ENCODE results near the gene HSPB2.
"Not testable (repeated sequence)": the region's sequence is repeated elsewhere in the genome, so short reads cannot be mapped to it uniquely, and the experiment has no call there.

HSPB2 gene

GRCh38 chr11:111912535-111912934 lies at the start of gene HSPB2:
Gene HSPB2, plus strand, starts transcription at chr11:111912734. Its CDS starts 96 bp downstream, at chr11:111912830.
- DNase-seq, result no peak

- no peak for DNase-seq
Observed at GRCh38 chr11:111870113-111870512, 42.4 kb upstream of the HSPB2 start.

- DNase-seq, result no peak
Observed at GRCh38 chr11:111870522-111870885, 42.0 kb upstream of the HSPB2 start.

- peak; percentile 70 for DNase-seq
Observed at GRCh38 chr11:111870886-111871692, 41.4 kb upstream of the HSPB2 start, which contains the start of gene ALG9. Gene ALG9, minus strand, starts transcription at chr11:111871581. Its CDS starts 99 bp downstream, at chr11:111871482.

- peak; percentile 35 for DNase-seq
Observed at GRCh38 chr11:111871693-111872161, 40.8 kb upstream of the HSPB2 start.

GRCh38 chr11:111878385-111878848 lies 34.1 kb upstream of the HSPB2 start:
- peak; percentile 76 for DNase-seq

GRCh38 chr11:111878849-111879636 lies 33.5 kb upstream of the HSPB2 start, which contains the start of the genes CFAP68 and FDXACB1:
Gene CFAP68, plus strand, starts transcription at chr11:111879541. Its CDS starts 20 bp downstream, at chr11:111879561.
Gene FDXACB1, minus strand, starts transcription at chr11:111879165. Its CDS starts 33 bp downstream, at chr11:111879132.
- DNase-seq, result peak; percentile 99

- DNase-seq, result no peak
Observed at GRCh38 chr11:111879637-111879960, 32.9 kb upstream of the HSPB2 start.

- no peak for DNase-seq
Observed at GRCh38 chr11:111882202-111882601, 30.3 kb upstream of the HSPB2 start.

GRCh38 chr11:111885053-111885452 lies 27.5 kb upstream of the HSPB2 start:
- not testable (repeated sequence) for DNase-seq

- DNase-seq, result no peak
Observed at GRCh38 chr11:111886032-111886431, 26.5 kb upstream of the HSPB2 start.

GRCh38 chr11:111886844-111887243 lies 25.7 kb upstream of the HSPB2 start:
- DNase-seq, result no peak

GRCh38 chr11:111905411-111905810 lies 7.1 kb upstream of the HSPB2 start:
- no peak for DNase-seq

- no peak for DNase-seq
Observed at GRCh38 chr11:111906680-111907079, 5.9 kb upstream of the HSPB2 start.

- no peak for DNase-seq
Observed at GRCh38 chr11:111908639-111909305, 3.8 kb upstream of the HSPB2 start.

GRCh38 chr11:111909378-111909777 lies 3.2 kb upstream of the HSPB2 start:
- no peak for DNase-seq

GRCh38 chr11:111910676-111911562 lies 1.6 kb upstream of the HSPB2 start:
- peak; percentile 14 for DNase-seq

GRCh38 chr11:111911563-111912401 lies 752 bp upstream of the HSPB2 start, which contains the start of gene CRYAB:
Gene CRYAB, minus strand, starts transcription at chr11:111911770. Its CDS starts 46 bp downstream, at chr11:111911724.
- no peak for DNase-seq

GRCh38 chr11:111913031-111913861 lies 712 bp downstream of the HSPB2 start:
- no peak for DNase-seq

GRCh38 chr11:111913997-111914396 lies 1.5 kb downstream of the HSPB2 start:
- no peak for DNase-seq
